IMR-90 (cell line): ENCODE data around the gene MLH3. TPM values are rescaled to one million over a fixed set of nuclear protein-coding genes. Genes with fewer than 3 reads are reported as not detected.

Experiments used
- ATAC-seq: fragments of 200-7000 bp; cut with Tn5 transposase; 2 replicates; pipeline ENCODE4 v1.9.1; 2020; ENCODE audit warnings: low read depth, mild to moderate bottlenecking, moderate library complexity
- BruUV-seq: library from RNA; stranded (reverse); fragments of 400-500 nt; replicated peaks from 2 replicates; lab custom pipeline; 2021; lab: Mats Ljungman, UMichigan
- CTCF ChIA-PET: fragments of 300-600 bp; formaldehyde crosslinking; extraction: SDS; loops from one replicate; lab custom pipeline; 2021; ENCODE audit warnings: antibody characterized with exemption; lab: Yijun Ruan, JAX
- POLR2A ChIA-PET: fragments of 300-600 bp; sonication (Branson Sonifier 250); formaldehyde crosslinking; loops from one replicate; lab custom pipeline; 2022; ENCODE audit warnings: antibody characterized with exemption; ENCODE audit not compliant: unreplicated experiment; lab: Charles Lee
- DNase-seq: peaks from one replicate; pipeline ENCODE4 v3.0.0; 2013
- H2AFZ ChIP-seq: replicated peaks from 2 replicates; pipeline ENCODE3; 2013; ENCODE audit warnings: low read length, mild to moderate bottlenecking; ENCODE audit not compliant: poor library complexity
- H2AK5ac ChIP-seq: 2 replicates; pipeline ENCODE4 v1.6.1; 2013; ENCODE audit warnings: low read depth, low read length, inconsistent platforms
- H2AK9ac ChIP-seq: replicated peaks from 2 replicates; pipeline ENCODE3; 2013; ENCODE audit warnings: mild to moderate bottlenecking, low read depth, low read length, moderate library complexity; ENCODE audit not compliant: poor library complexity
- H2BK120ac ChIP-seq: 2 replicates; pipeline ENCODE4 v1.6.1; 2013; ENCODE audit warnings: low read depth, low read length, inconsistent platforms
- H2BK15ac ChIP-seq: 3 replicates; pipeline ENCODE4 v1.6.1; 2013; ENCODE audit warnings: low read depth, low read length, inconsistent platforms
- H2BK20ac ChIP-seq: 2 replicates; pipeline ENCODE4 v1.6.1; 2013; ENCODE audit warnings: low read depth, mild to moderate bottlenecking, inconsistent platforms, low read length, moderate library complexity
- H2BK5ac ChIP-seq: 2 replicates; pipeline ENCODE4 v1.6.1; 2013; ENCODE audit warnings: mild to moderate bottlenecking, low read depth, low read length, inconsistent platforms; ENCODE audit not compliant: poor library complexity, severe bottlenecking
- H3K14ac ChIP-seq: replicated peaks from 2 replicates; pipeline ENCODE4 v1.6.1; 2013; ENCODE audit warnings: low read depth, low read length, inconsistent platforms
- H3K18ac ChIP-seq: 2 replicates; pipeline ENCODE4 v1.6.1; 2013; ENCODE audit warnings: low read depth, low read length, control low read depth
- H3K23ac ChIP-seq: 2 replicates; pipeline ENCODE4 v1.6.1; 2013; ENCODE audit warnings: low read depth, low read length, inconsistent platforms
- H3K27ac ChIP-seq: 2 replicates; pipeline ENCODE4 v1.5.1; 2013; ENCODE audit warnings: mild to moderate bottlenecking, control low read depth, low read length; ENCODE audit not compliant: insufficient read depth
- H3K27me3 ChIP-seq: 2 replicates; pipeline ENCODE4 v1.6.1; 2013; ENCODE audit warnings: low read length; ENCODE audit not compliant: control insufficient read depth, insufficient read depth
- H3K36me3 ChIP-seq: 2 replicates; pipeline ENCODE4 v1.6.1; 2013; ENCODE audit warnings: low read length, mixed read lengths; ENCODE audit not compliant: control insufficient read depth, insufficient read depth
- H3K4ac ChIP-seq: 2 replicates; pipeline ENCODE4 v1.6.1; 2013; ENCODE audit warnings: low read depth, low read length, inconsistent platforms
- H3K4me1 ChIP-seq: 2 replicates; pipeline ENCODE4 v1.6.1; 2013; ENCODE audit warnings: low read length, mixed read lengths; ENCODE audit not compliant: control insufficient read depth, insufficient read depth
- H3K4me2 ChIP-seq: 2 replicates; pipeline ENCODE4 v1.6.1; 2013; ENCODE audit warnings: low read depth, mild to moderate bottlenecking, control low read depth, low read length, moderate library complexity
- H3K4me3 ChIP-seq: 2 replicates; pipeline ENCODE4 v1.5.1; 2013; ENCODE audit warnings: low read depth, mild to moderate bottlenecking, control low read depth, low read length, moderate library complexity; ENCODE audit not compliant: insufficient read depth
- H3K56ac ChIP-seq: 2 replicates; pipeline ENCODE4 v1.6.1; 2013; ENCODE audit warnings: low read length, inconsistent platforms; ENCODE audit not compliant: insufficient read depth; ENCODE audit errors: extremely low read depth
- H3K79me1 ChIP-seq, 2 experiments: 2 replicates each; pipeline ENCODE4 v1.6.1; 2013; ENCODE audit warnings: low read length in 2 of 2, inconsistent platforms in 1 of 2, low read depth in 1 of 2
- H3K9ac ChIP-seq: 2 replicates; pipeline ENCODE4 v1.6.1; 2013; ENCODE audit warnings: low read depth, low read length, control low read depth
- H3K9me1 ChIP-seq: 2 replicates; pipeline ENCODE4 v1.6.1; 2013; ENCODE audit warnings: low read length, inconsistent platforms; ENCODE audit not compliant: insufficient read depth
- H3K9me3 ChIP-seq: 2 replicates; pipeline ENCODE4 v1.6.1; 2013; ENCODE audit warnings: low read length; ENCODE audit not compliant: control insufficient read depth, insufficient read depth
- H4K20me1 ChIP-seq: 2 replicates; pipeline ENCODE4 v1.6.1; 2013; ENCODE audit warnings: low read length, inconsistent platforms; ENCODE audit not compliant: insufficient read depth
- H4K5ac ChIP-seq: 2 replicates; pipeline ENCODE4 v1.6.1; 2013; ENCODE audit warnings: mild to moderate bottlenecking, low read depth, low read length, control low read depth
- H4K8ac ChIP-seq, 2 experiments: 2 replicates each; pipeline ENCODE4 v1.6.1; 2013; ENCODE audit warnings: low read depth in 2 of 2, low read length in 2 of 2, control low read depth in 1 of 2, inconsistent platforms in 1 of 2
- H4K91ac ChIP-seq: 2 replicates; pipeline ENCODE4 v1.6.1; 2013; ENCODE audit warnings: low read depth, low read length, inconsistent platforms; ENCODE audit not compliant: insufficient read depth
- BHLHE40 ChIP-seq: fragments of 150-350 bp; IDR thresholded peaks from 2 replicates; pipeline ENCODE4 v1.6.1; 2016; ENCODE audit warnings: mild to moderate bottlenecking, low read depth, low read length
- CEBPB ChIP-seq: IDR thresholded peaks from 2 replicates; pipeline ENCODE4 v1.6.1; 2012; ENCODE audit warnings: low read depth, low read length, improper control_type of control experiment
- CHD1 ChIP-seq: IDR thresholded peaks from 2 replicates; pipeline ENCODE4 v1.6.1; 2012; ENCODE audit warnings: low read depth, low read length, improper control_type of control experiment
- FOS ChIP-seq: fragments of 150-350 bp; IDR thresholded peaks from 2 replicates; pipeline ENCODE4 v1.6.1; 2016; ENCODE audit warnings: low read depth, low read length
- MAFK ChIP-seq: IDR thresholded peaks from 2 replicates; pipeline ENCODE4 v1.6.1; 2012; ENCODE audit warnings: low read depth, low read length, improper control_type of control experiment
- MAZ ChIP-seq: IDR thresholded peaks from 2 replicates; pipeline ENCODE4 v1.6.1; 2012; ENCODE audit warnings: low read depth, mild to moderate bottlenecking, low read length, improper control_type of control experiment, moderate library complexity, borderline replicate concordance
- MXI1 ChIP-seq: IDR thresholded peaks from 2 replicates; pipeline ENCODE4 v1.6.1; 2012; ENCODE audit warnings: low read depth, mild to moderate bottlenecking, low read length, moderate library complexity, borderline replicate concordance
- NFE2L2 ChIP-seq: fragments of 150-350 bp; IDR thresholded peaks from 2 replicates; pipeline ENCODE4 v1.6.1; 2016; ENCODE audit warnings: low read depth, mild to moderate bottlenecking, low read length
- RAD21 ChIP-seq: IDR thresholded peaks from 2 replicates; pipeline ENCODE4 v1.6.1; 2012; ENCODE audit warnings: low read length, improper control_type of control experiment
- RCOR1 ChIP-seq: IDR thresholded peaks from 2 replicates; pipeline ENCODE4 v1.6.1; 2012; ENCODE audit warnings: mild to moderate bottlenecking, low read length, improper control_type of control experiment; ENCODE audit not compliant: insufficient replicate concordance
- RFX5 ChIP-seq: IDR thresholded peaks from 2 replicates; pipeline ENCODE4 v1.8.0; 2012; ENCODE audit warnings: low read depth, mild to moderate bottlenecking, low read length, moderate library complexity
- SMC3 ChIP-seq: fragments of 150-350 bp; IDR thresholded peaks from 2 replicates; pipeline ENCODE4 v1.6.1; 2016; ENCODE audit warnings: low read depth, mild to moderate bottlenecking, antibody characterized with exemption, low read length, moderate library complexity
- WGBS, 2 experiments: methylation state at CpG; one replicate each; pipeline versions ENCODE4 v1.1.5 to v1.1.7; 2013; ENCODE audit warnings: missing lambda C conversion rate in 2 of 2; ENCODE audit not compliant: insufficient read length in 1 of 2; ENCODE audit errors: extremely low coverage in 2 of 2; 5-methylcytosine and 5-hydroxymethylcytosine counted together
- dilution Hi-C: fragments of 300-500 bp; cut with HindIII; formaldehyde crosslinking; loops from one replicate; pipeline ENCODE4 v1.14.3; 2018; ENCODE audit warnings: low sequenced_read_pairs; ENCODE audit not compliant: unreplicated experiment
- in situ Hi-C: fragments of 300-500 bp; cut with MboI; formaldehyde crosslinking; loops from 3 replicates; pipeline ENCODE4 v1.14.3; 2019; ENCODE audit warnings: low sequenced_read_pairs, inconsistent platforms, mixed read lengths
- intact Hi-C: fragments of 100-400 bp; cut with micrococcal nuclease; formaldehyde crosslinking; loops from 2 replicates; pipeline ENCODE4 v1.10.0; 2022
- polyA plus RNA-seq, 3 experiments: library from polyadenylated mRNA; depleted of rRNA; stranded (reverse); fragments of >200 nt; gene quantifications; 2 replicates each; pipeline ENCODE4 v1.2.3, GENCODE V29; 2012; ENCODE audit warnings: low replicate concordance in 1 of 3
- total RNA-seq: library from RNA; depleted of rRNA; stranded (reverse); fragments of >200 nt; gene quantifications from 2 replicates; pipeline ENCODE4 v1.2.3, GENCODE V29; 2012

Gene MLH3
- total and polyA plus RNA-seq, 2 of the 4 experiments (the other 2 are of a cell fraction): 5.6 to 14.7 TPM

DNA sequence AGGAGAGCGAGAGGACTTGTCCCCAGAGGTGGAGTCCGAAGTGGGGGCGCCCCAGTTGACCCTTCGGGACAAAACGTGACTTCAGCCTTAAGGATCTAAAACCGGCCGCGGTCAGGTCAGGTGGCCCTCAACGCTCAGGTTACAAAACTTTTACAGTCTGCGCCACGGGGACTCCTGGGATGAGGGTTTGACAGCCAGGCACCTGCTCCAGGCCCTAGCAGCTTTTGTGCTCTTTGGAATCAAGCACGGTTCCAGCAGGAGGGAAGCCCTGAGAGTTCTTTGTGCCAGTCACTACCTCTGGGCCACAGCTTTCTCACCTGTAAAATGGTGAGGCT, 18.5 kb upstream of the MLH3 start:
- Histone ChIP-seq H3K18ac (no peak overlapping the region), H4K91ac (no peak overlapping the region; the same call in 1 of the 2 replicates), H3K27ac (peak overlapping the region; percentile 18; the same call in 1 of the 2 replicates), H3K79me1 (0 out of 4 replicates have a peak, but pooled peaks cover 0 to 8% of the 10 kb centered on the region in 2 experiments), H3K4me3 (peak overlapping the region; percentile 52; the same call in 1 of the 2 replicates), H3K27me3 (no peaks in the 10 kb centered on the region), H2BK15ac (no peak overlapping the region), H3K4ac (peak overlapping the region; percentile 32), H3K9me3 (no peaks in the 10 kb centered on the region), H3K4me2 (peak overlapping the region; percentile 78), H3K9ac (peak overlapping the region; percentile 32; the same call in 1 of the 2 replicates), H3K4me1 (peaks cover 2% of the 10 kb centered on the region; the same call in 1 of the 2 replicates), H3K23ac (no peak overlapping the region), H3K14ac (0 out of 2 replicates have a peak overlapping the region, but pooled peaks have one; percentile 11), H2BK120ac (0 out of 2 replicates have a peak overlapping the region, but pooled peaks have one; percentile 7), H2AFZ (peak overlapping the region; percentile 89), H2AK5ac (peak overlapping the region; percentile 48; the same call in 1 of the 2 replicates), H3K56ac (no peak overlapping the region; the same call in 1 of the 2 replicates), H2AK9ac (peak overlapping the region; percentile 28), H4K5ac (peak overlapping the region; percentile 33; the same call in 1 of the 2 replicates), H2BK20ac (no peak overlapping the region), H3K36me3 (no peaks in the 10 kb centered on the region), H4K8ac (peak overlapping the region; percentile 76 to 89), H4K20me1 (no peaks in the 10 kb centered on the region), H2BK5ac (no peak overlapping the region), H3K9me1 (no peaks in the 10 kb centered on the region)
- intact Hi-C loops: loop anchor here (5.0 kb wide), 1 partner anchor 127 kb away; no protein-coding TSS in a partner anchor
- ChIA-PET POLR2A (interaction anchor here (0.5 to 0.8 kb wide), 3 partner anchors 10 to 1106 kb away, joined by 3 to 4 read pairs (median 3); no protein-coding TSS in a partner anchor), CTCF (interaction anchor here (0.9 kb wide), 1 partner anchor 18 kb away, joined by 3 read pairs; no protein-coding TSS in a partner anchor)
- dilution Hi-C loops: no loop called here
- BruUV-seq: no TSS peak
- in situ Hi-C loops: no loop called here
- DNase-seq (no peak), ATAC-seq (no peak)
- 26% methylated on average over 7 of the region's 12 CpGs; no CpG with 5 or more reads in 1 of the 2 experiments for WGBS, 2 experiments
- TF ChIP-seq FOS (no peak), MXI1 (no peak), MAFK (no peak), CHD1 (no peak), RFX5 (no peak), CEBPB (no peak), SMC3 (no peak), NFE2L2 (no peak), RCOR1 (no peak), BHLHE40 (no peak), MAZ (no peak), RAD21 (no peak)
